D341Med (cell line): ENCODE results near the gene TEX2.
A peak's percentile ranks its signal among the peaks of the same experiment; 100 is the strongest.
"Not testable (repeated sequence)": the region's sequence is repeated elsewhere in the genome, so short reads cannot be mapped to it uniquely, and the experiment has no call there.

Experiments used
- DNase-seq: peaks from one replicate; pipeline ENCODE4 v3.0.0; 2012; ENCODE audit warnings: low spot score

Gene TEX2

GRCh38 chr17:64240261-64240740 lies 22.8 kb downstream of the TEX2 start:
- DNase-seq, result no peak

GRCh38 chr17:64238449-64238848 lies 24.6 kb downstream of the TEX2 start:
- DNase-seq, result not testable (repeated sequence)

- no peak for DNase-seq
These were observed 26.1 kb downstream of the TEX2 start for GRCh38 chr17:64236827-64237403.

GRCh38 chr17:64234961-64235360 lies 28.1 kb downstream of the TEX2 start:
- DNase-seq, result no peak

- DNase-seq, result no peak
These were observed 30.4 kb downstream of the TEX2 start for GRCh38 chr17:64232466-64233262.

GRCh38 chr17:64231567-64232141 lies 31.4 kb downstream of the TEX2 start:
- no peak for DNase-seq

- DNase-seq, result no peak
These were observed 32.2 kb downstream of the TEX2 start for GRCh38 chr17:64230791-64231408.

GRCh38 chr17:64229815-64230728 lies 33.0 kb downstream of the TEX2 start:
- no peak for DNase-seq

GRCh38 chr17:64226132-64226531 lies 36.9 kb downstream of the TEX2 start:
- no peak for DNase-seq

- DNase-seq, result no peak
These were observed 37.6 kb downstream of the TEX2 start for GRCh38 chr17:64225410-64225809.

- no peak for DNase-seq
These were observed 39.0 kb downstream of the TEX2 start for GRCh38 chr17:64223931-64224629.

- DNase-seq, result no peak
These were observed 39.8 kb downstream of the TEX2 start for GRCh38 chr17:64223283-64223682.

GRCh38 chr17:64221679-64222078 lies 41.4 kb downstream of the TEX2 start:
- no peak for DNase-seq

GRCh38 chr17:64220604-64221003 lies 42.5 kb downstream of the TEX2 start:
- not testable (repeated sequence) for DNase-seq

- DNase-seq, result no peak
These were observed 43.5 kb downstream of the TEX2 start for GRCh38 chr17:64219571-64219970.

- DNase-seq, result no peak
These were observed 45.0 kb downstream of the TEX2 start for GRCh38 chr17:64218066-64218465.

GRCh38 chr17:64217249-64217691 lies 45.8 kb downstream of the TEX2 start:
- DNase-seq, result no peak

- DNase-seq, result peak; percentile 64
These were observed 46.5 kb downstream of the TEX2 start for GRCh38 chr17:64216338-64217248.

GRCh38 chr17:64216000-64216337 lies 47.1 kb downstream of the TEX2 start:
- DNase-seq, result no peak

GRCh38 chr17:64214950-64215349 lies 48.1 kb downstream of the TEX2 start:
- DNase-seq, result no peak
